Brain microvascular endothelial cell (primary cell): ENCODE measurements around the gene RPS16.

Source experiments
- DNase-seq: peaks from one replicate; pipeline ENCODE4 v3.0.0-alpha.2; 2020
- H3K27ac ChIP-seq: fragments of 250-450 bp; sonication (Bioruptor Pico); 2 replicates; pipeline ENCODE4 v1.5.1; 2020; ENCODE audit warnings: mild to moderate bottlenecking, moderate library complexity
- H3K27me3 ChIP-seq: fragments of 250-450 bp; sonication (Bioruptor Pico); replicated peaks from 2 replicates; pipeline ENCODE4 v1.5.1; 2020; ENCODE audit warnings: mild to moderate bottlenecking
- H3K36me3 ChIP-seq: fragments of 250-450 bp; sonication (Bioruptor Pico); replicated peaks from 2 replicates; pipeline ENCODE4 v1.5.1; 2020; ENCODE audit warnings: mild to moderate bottlenecking
- H3K4me3 ChIP-seq: 2 replicates; pipeline ENCODE4 v1.5.1; 2011; ENCODE audit warnings: low read depth, mild to moderate bottlenecking, control low read depth, low read length, moderate library complexity
- in situ Hi-C: cut with HindIII; loops from 2 replicates; pipeline ENCODE4 v1.10.0; 2017; ENCODE audit warnings: low sequenced_read_pairs, low pct_ligation_motif_present
- TF ChIP-seq, protein P1 (sequence below): IDR thresholded peaks from 2 replicates; pipeline ENCODE4 v1.5.1; 2011; ENCODE audit warnings: low read depth, mild to moderate bottlenecking, moderate library complexity, low read length, control low read depth, inconsistent platforms; ENCODE audit errors: missing control alignments

The RPS16 gene

DNA sequence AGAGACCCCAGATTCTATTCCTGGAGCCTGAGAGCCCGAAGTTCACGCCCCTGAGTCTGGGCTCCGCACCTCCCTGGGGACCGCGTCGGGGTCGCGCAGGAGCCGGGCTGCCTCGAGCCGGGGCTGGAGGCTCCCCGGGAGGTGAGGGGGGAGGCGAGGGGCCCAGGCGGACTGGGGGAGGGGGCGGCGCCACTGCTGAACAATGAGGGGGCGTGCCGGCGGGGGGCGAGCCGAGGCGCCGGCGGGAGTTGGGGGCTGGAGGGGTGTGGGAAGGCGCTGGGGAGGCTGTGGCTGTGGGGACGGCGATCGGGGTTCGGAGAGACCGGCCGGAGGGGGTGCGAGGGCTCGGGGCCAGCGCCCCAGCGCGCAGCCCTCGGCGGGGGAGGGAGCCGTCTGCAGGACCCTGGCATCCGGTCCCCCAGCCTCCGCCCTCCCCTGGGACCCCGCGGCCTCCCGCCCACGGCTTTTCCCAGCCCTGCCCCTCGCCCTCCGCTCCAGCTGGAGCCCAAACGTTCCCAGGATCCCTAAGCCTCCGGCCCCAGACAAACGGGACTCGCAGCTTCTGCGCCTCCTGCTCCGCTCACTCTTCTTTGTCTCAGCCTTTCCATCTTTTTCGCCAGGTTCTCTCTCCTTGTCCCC is 22.4 kb downstream of the RPS16 start:
- in situ Hi-C loops, result no loop called here
- Histone ChIP-seq H3K4me3 (peak overlapping the region; percentile 91), H3K36me3 (peaks cover 26% of the 10 kb centered on the region), H3K27ac (peak overlapping the region; percentile 94), H3K27me3 (no peaks in the 10 kb centered on the region)
- DNase-seq, result no peak
- TF ChIP-seq, protein P1, sequence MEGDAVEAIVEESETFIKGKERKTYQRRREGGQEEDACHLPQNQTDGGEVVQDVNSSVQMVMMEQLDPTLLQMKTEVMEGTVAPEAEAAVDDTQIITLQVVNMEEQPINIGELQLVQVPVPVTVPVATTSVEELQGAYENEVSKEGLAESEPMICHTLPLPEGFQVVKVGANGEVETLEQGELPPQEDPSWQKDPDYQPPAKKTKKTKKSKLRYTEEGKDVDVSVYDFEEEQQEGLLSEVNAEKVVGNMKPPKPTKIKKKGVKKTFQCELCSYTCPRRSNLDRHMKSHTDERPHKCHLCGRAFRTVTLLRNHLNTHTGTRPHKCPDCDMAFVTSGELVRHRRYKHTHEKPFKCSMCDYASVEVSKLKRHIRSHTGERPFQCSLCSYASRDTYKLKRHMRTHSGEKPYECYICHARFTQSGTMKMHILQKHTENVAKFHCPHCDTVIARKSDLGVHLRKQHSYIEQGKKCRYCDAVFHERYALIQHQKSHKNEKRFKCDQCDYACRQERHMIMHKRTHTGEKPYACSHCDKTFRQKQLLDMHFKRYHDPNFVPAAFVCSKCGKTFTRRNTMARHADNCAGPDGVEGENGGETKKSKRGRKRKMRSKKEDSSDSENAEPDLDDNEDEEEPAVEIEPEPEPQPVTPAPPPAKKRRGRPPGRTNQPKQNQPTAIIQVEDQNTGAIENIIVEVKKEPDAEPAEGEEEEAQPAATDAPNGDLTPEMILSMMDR, result no peak

DNA sequence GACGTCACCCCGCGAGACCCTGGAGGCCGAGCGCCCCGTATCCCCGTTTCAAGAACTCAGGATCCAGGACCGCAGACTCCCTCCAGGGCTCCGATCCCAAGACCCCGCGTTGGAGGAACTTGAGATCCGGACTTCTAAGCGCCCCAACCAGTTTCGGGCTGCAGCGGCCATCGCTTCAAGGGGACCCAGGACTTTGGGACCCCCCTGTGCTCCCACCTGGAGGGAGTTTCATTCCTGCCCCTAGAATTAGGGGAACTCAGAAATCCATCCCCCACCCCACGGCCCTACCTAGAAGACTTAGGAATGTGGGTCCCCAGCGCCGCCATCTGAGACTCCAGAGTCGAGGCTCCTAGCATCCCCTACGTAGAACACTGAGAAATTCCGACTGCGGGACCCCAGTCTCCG is 22.9 kb downstream of the RPS16 start:
- H3K36me3 ChIP-seq, result peaks cover 26% of the 10 kb centered on the region
- in situ Hi-C loops, result no loop called here
- peak overlapping the region; percentile 94 for H3K27ac ChIP-seq
- no peaks in the 10 kb centered on the region for H3K27me3 ChIP-seq
- TF ChIP-seq, protein P1, result no peak
- DNase-seq, result no peak
- H3K4me3 ChIP-seq, result peak overlapping the region; percentile 91

DNA sequence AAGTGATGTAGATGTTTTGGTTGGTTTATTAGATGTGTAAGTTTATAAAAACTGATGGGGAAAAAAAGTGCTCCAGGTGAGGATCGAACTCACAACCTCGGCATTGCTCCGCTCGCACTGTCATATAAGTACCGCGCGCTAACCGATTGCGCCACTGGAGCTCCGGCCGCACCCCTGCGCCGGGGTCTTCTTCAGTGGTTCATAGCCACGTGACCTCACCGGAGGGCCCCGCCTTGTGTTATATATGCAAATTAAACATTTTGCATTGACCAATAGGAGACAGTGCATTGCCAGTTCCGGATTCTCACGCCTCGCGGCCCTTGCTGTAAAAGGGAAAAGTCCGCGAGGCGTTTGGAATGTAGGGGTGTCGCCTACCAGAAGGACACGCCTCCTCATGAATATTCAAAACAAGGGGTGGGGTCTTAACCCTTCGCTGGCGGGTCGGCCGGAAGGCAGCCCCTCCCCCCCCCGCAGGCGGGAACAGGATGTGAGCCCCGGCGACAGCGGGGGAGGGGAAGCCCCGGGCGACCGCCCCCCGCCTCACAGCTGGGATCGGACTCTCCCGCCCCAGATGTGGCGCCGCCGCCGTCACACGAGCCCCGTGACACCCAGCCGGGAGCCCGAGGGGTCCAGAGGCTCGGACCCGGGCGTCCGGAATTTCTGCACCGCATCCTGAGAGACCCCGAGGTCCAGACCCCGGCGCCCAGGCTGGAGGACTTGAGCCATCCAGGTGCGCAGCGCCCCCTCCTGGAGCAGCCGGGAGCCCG is 23.5 kb downstream of the RPS16 start, which contains the start of gene PLEKHG2:
Gene PLEKHG2, plus strand, starts transcription at position 570 of the 767 bp plus-strand sequence. CDS start 1,418 bp downstream, outside the sequence.
- in situ Hi-C loops, result no loop called here
- peak within 1 kb of the TSS; percentile 94 for H3K27ac ChIP-seq
- DNase-seq, result peak; percentile 99
- peaks cover 23% of the 10 kb centered on the region for H3K36me3 ChIP-seq
- H3K27me3 ChIP-seq, result no peaks in the 10 kb centered on the region
- peak within 1 kb of the TSS; percentile 91 for H3K4me3 ChIP-seq
- TF ChIP-seq, protein P1, result peak; percentile 90

DNA sequence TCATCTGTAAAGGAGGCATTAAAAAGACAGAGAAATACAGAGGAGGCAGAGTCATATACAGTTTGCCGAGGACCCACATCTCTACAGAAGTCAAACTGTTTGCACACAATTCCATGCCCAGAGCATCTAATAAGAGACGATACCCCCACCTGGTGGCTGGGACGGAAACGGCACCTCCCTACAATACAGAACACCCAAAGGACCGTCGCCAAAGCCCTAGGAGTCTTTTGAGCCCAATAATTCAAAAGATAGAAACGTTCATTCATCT is 24.0 kb downstream of the RPS16 start:
- in situ Hi-C loops, result no loop called here
- peak; percentile 96 for DNase-seq
- H3K27me3 ChIP-seq, result no peaks in the 10 kb centered on the region
- TF ChIP-seq, protein P1, result peak; percentile 92
- peak overlapping the region; percentile 91 for H3K27ac ChIP-seq
- peak overlapping the region; percentile 33 for H3K4me3 ChIP-seq
- peaks cover 18% of the 10 kb centered on the region for H3K36me3 ChIP-seq

DNA sequence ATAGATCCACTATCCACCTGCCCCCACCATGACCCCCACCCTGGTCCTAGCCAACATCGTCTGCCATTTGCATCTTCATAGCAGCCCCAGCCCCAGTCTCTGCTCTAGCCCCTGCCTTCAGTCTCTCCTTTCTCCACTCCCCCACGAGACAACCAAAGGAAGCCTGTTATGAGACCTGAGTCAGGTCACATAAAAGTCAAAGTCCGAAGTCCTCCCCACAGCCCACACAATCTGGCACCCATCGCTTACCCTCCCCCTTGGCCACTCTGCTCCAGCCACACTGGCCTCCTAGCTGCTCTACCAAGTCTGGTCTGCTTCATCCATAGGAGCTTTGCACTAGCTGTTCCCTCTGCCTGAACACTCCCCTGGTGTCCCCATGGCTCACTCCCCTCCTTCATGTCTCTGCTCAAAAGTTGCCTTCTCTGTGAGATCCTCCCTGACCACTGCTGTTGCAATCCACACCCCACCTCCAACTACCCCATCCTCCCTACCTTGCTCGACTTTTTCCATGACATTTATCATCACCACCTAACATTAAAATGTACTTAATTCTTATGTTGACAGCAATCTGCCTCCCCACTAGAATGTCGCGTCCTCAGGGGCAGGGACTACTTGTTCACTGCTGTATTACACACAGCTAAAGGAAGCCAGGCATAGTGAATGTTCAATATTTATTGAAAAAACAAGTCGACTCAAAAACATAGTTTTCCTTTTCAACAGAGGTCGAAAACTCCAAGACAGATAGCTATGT is 24.5 kb downstream of the RPS16 start:
- Histone ChIP-seq H3K27me3 (no peaks in the 10 kb centered on the region), H3K36me3 (peaks cover 16% of the 10 kb centered on the region), H3K27ac (peak overlapping the region; percentile 91), H3K4me3 (peak overlapping the region; percentile 33)
- DNase-seq, result peak; percentile 66
- in situ Hi-C loops, result no loop called here
- TF ChIP-seq, protein P1, result no peak
